Upper lobe of left lung (tissue), 6 donors: Measurements from ENCODE around the gene IQGAP1. TPM values are rescaled to one million over a fixed set of nuclear protein-coding genes. Genes with fewer than 3 reads are reported as not detected.

Source experiments
- ATAC-seq, 2 donors: fragments of 200-7000 bp; cut with Tn5 transposase; one replicate each; pipeline ENCODE4 v1.9.1; 2022; ENCODE audit warnings: mild to moderate bottlenecking in 2 of 2, moderate library complexity in 2 of 2; ENCODE audit not compliant: low FRiP score in 2 of 2
- DNase-seq, 2 donors: peaks; one replicate each; pipeline ENCODE4 v3.0.0-alpha.2; 2019 to 2020
- H3K27ac ChIP-seq, 4 donors: fragments of 200-600 bp; sonication (generic); one replicate each; pipeline ENCODE4 v1.5.1; 2016 to 2019
- H3K27me3 ChIP-seq, 4 donors: fragments of 200-600 bp; sonication (generic); one replicate each; pipeline ENCODE4 v1.5.1; 2017 to 2019
- H3K36me3 ChIP-seq, 4 donors: fragments of 200-600 bp; sonication (generic); one replicate each; pipeline ENCODE4 v1.5.1; 2016 to 2019
- H3K4me1 ChIP-seq, 4 donors: fragments of 200-600 bp; sonication (generic); one replicate each; pipeline ENCODE4 v1.5.1; 2018 to 2019
- H3K4me3 ChIP-seq, 4 donors: fragments of 200-600 bp; sonication (generic); one replicate each; pipeline ENCODE4 v1.5.1; 2017 to 2019; ENCODE audit warnings: mild to moderate bottlenecking in 2 of 4, moderate library complexity in 1 of 4
- H3K9me3 ChIP-seq, 4 donors: fragments of 200-600 bp; sonication (generic); one replicate each; pipeline ENCODE4 v1.5.1; 2018 to 2019
- EP300 ChIP-seq, 4 donors: sonication (generic); formaldehyde crosslinking; IDR thresholded peaks; one replicate each; pipeline ENCODE4 v1.5.1; 2017; ENCODE audit warnings: antibody characterized with exemption in 4 of 4, control low read depth in 2 of 4
- POLR2A ChIP-seq, 4 donors: fragments of 450-650 bp; IDR thresholded peaks; one replicate each; pipeline ENCODE4 v1.5.1; 2016 to 2017; ENCODE audit warnings: antibody characterized with exemption in 4 of 4, mild to moderate bottlenecking in 2 of 4
- POLR2AphosphoS5 ChIP-seq, 2 donors: sonication (generic); formaldehyde crosslinking; IDR thresholded peaks; one replicate each; pipeline ENCODE4 v1.5.1; 2017; ENCODE audit warnings: antibody characterized with exemption in 2 of 2
- WGBS, 2 donors: methylation state at CpG; one replicate each; pipeline ENCODE4 v1.1.5; 2017 to 2018; 5-methylcytosine and 5-hydroxymethylcytosine counted together
- total RNA-seq, 6 donors: library from RNA; depleted of rRNA in 4 of 6; stranded (reverse); fragments of >200 nt in 4 of 6; gene quantifications; one replicate each; pipeline versions ENCODE4 v1.1.0 to v1.2.1, GENCODE V29; 2016 to 2021
- TF ChIP-seq, protein P1 (sequence below), 6 experiments: fragments of 450-650 bp in 4 of 6; fragments of 200-600 bp in 2 of 6; sonication (generic) in 2 of 6; IDR thresholded peaks; one replicate each; pipeline ENCODE4 v1.5.1; 2016 to 2019; ENCODE audit warnings: antibody characterized with exemption in 6 of 6
- donor health status: DM: no; HTN: no; CAD: no; lungs with moderate emphysema.
- donor health status: DM: no; HTN: yes; CAD: no; lungs with severe emphysema.

Gene IQGAP1
- total RNA-seq, 6 donors from 2014 or later, result 216 to 502 (median 344) TPM

DNA sequence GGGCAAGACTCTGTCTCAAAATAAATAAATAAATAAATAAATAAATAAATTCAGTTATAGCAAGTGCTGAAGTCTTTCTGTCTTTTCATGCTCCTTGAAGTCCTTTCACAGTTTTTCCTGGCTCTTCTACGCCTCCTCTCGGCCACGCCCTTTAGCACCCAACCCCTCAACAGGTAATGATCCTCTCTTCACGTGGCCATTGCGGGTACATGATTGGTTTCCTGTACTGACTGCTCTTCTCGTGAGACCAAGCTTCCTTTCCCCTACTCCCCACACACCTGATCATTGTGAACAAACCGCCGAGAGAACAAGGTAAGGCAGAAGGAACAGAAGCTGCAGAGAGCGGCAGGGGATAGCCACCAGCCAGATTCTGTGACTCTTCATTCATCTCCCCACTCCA lies 38.2 kb upstream of the IQGAP1 start:
- H3K27me3 ChIP-seq, result no peaks in the 10 kb centered on the region
- H3K36me3 ChIP-seq, result no peaks in the 10 kb centered on the region
- H3K4me1 ChIP-seq, result peaks cover 4 to 10% (median 6%) of the 10 kb centered on the region in 4 donors
- H3K9me3 ChIP-seq, result no peaks in the 10 kb centered on the region
- TF ChIP-seq, protein P1, sequence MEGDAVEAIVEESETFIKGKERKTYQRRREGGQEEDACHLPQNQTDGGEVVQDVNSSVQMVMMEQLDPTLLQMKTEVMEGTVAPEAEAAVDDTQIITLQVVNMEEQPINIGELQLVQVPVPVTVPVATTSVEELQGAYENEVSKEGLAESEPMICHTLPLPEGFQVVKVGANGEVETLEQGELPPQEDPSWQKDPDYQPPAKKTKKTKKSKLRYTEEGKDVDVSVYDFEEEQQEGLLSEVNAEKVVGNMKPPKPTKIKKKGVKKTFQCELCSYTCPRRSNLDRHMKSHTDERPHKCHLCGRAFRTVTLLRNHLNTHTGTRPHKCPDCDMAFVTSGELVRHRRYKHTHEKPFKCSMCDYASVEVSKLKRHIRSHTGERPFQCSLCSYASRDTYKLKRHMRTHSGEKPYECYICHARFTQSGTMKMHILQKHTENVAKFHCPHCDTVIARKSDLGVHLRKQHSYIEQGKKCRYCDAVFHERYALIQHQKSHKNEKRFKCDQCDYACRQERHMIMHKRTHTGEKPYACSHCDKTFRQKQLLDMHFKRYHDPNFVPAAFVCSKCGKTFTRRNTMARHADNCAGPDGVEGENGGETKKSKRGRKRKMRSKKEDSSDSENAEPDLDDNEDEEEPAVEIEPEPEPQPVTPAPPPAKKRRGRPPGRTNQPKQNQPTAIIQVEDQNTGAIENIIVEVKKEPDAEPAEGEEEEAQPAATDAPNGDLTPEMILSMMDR (IDR thresholded peaks at IDR 0.05), result no peak
- TF ChIP-seq POLR2A (IDR thresholded peaks at IDR 0.05) (no peak), POLR2AphosphoS5 (IDR thresholded peaks at IDR 0.05) (no peak), EP300 (IDR thresholded peaks at IDR 0.05) (no peak)
- H3K27ac ChIP-seq, result no peak overlapping the region
- no peak overlapping the region for H3K4me3 ChIP-seq
- DNase-seq (no peak), ATAC-seq (no peak)
- WGBS, 2 donors, result 85 to 90% methylated on average over 9 of the region's 9 CpGs

DNA sequence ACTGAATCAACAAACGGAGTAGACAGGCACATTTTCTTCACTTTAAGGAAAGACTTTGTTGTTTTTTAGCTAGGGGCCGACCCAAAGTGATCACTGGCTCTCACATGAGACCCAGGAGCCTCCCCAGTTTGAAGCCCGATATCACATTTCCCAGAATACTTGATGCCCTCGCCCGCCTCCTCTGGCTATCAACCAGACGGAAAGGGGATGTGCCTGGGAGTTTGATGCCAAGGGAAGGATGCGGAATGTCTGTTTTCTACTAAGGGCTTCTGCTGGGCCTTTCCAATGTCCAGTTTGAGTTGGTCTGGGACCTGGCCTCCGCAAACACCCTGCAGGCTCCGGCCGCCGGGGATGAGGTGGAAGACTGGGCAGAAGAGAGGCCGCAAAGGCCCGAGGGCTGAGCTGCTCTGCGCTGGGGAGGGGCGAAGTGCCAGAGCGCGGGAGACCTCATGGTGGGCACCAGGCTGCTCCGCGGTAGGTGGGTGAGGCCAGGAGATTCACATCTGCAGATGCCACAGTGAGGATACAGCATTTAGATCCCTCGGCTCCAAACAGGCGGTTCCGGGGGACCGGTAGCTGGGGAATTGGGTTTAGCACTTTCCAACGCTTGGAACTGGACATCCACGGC lies 36.4 kb upstream of the IQGAP1 start:
- WGBS, 2 donors, result 32 to 47% methylated on average over 12 to 25 of the region's 25 CpGs
- peak overlapping the region in 1 of 4 donors; percentile 51 for H3K27ac ChIP-seq
- no peaks in the 10 kb centered on the region for H3K9me3 ChIP-seq
- H3K4me3 ChIP-seq, result peak overlapping the region in 3 of 4 donors; percentile 48 to 89 (median 80)
- H3K27me3 ChIP-seq, result no peaks in the 10 kb centered on the region
- TF ChIP-seq POLR2A (IDR thresholded peaks at IDR 0.05) (no peak), EP300 (IDR thresholded peaks at IDR 0.05) (no peak), POLR2AphosphoS5 (IDR thresholded peaks at IDR 0.05) (no peak)
- TF ChIP-seq, protein P1 (IDR thresholded peaks at IDR 0.05), result no peak
- ATAC-seq, result peak; percentile 16 to 23
- DNase-seq, result peak in 1 of 2 donors; percentile 72
- no peaks in the 10 kb centered on the region for H3K36me3 ChIP-seq
- H3K4me1 ChIP-seq, result peaks cover 4 to 10% (median 6%) of the 10 kb centered on the region in 4 donors

DNA sequence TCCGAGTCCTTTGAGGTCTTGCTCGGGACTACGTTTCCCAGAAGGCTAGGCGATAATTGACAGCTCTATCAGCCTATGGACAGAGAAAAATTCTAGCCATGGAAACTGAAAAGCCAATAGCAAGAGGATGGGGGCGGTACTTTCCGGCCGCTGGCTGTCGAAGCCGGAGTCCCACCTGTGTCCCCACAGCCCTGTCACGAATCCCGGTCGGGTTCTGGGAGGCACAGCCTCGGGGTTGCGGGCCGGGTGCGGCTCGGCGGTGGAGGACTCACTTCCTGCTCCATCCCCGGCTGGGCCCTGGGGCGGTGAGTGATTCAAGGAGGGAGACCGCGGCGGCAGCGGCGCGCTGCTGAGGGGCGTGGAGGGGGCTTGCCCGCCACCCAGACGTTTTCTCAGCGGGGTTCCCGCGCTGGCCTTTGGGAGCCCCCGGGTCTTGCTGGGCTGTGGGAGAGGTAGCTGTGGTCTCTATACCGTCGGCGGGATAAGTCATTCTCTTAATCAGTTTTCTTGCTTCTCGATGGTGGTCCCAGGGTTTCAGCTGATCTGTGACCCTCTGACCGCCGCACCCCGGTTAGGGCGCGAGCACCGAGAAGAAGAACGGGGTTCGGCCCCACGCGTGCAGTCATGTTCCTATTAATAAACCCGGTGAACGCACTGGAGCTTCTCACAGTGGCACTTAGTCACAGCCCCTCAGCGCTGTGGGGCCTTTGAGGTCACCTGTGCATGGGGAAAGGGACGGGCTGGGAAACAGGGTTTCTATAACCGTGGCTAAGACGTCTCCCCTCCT lies 35.7 kb upstream of the IQGAP1 start, which contains the start of gene ZNF774:
ZNF774 (plus strand) TSS at position 178 of the 787 bp plus-strand sequence. CDS start 2,377 bp downstream, outside the sequence.
- Histone ChIP-seq H3K27me3 (no peaks in the 10 kb centered on the region), H3K9me3 (no peaks in the 10 kb centered on the region), H3K4me3 (peak within 1 kb of the TSS; percentile 48 to 89 (median 67)), H3K36me3 (no peaks in the 10 kb centered on the region), H3K4me1 (peaks cover 4 to 10% (median 6%) of the 10 kb centered on the region in 4 donors), H3K27ac (peak within 1 kb of the TSS; percentile 51 to 77 (median 67))
- DNase-seq (peak; percentile 93 to 95), ATAC-seq (peak; percentile 98)
- WGBS, 2 donors, result 0% methylated on average over 8 to 47 of the region's 53 CpGs
- TF ChIP-seq EP300 (IDR thresholded peaks at IDR 0.05), result no peak
- TF ChIP-seq POLR2AphosphoS5 (IDR thresholded peaks at IDR 0.05), result peak in 1 of 2 donors; percentile 76
- peak in 3 of 4 donors; percentile 18 to 67 (median 52) for TF ChIP-seq POLR2A (IDR thresholded peaks at IDR 0.05)
- TF ChIP-seq, protein P1 (IDR thresholded peaks at IDR 0.05), result no peak

DNA sequence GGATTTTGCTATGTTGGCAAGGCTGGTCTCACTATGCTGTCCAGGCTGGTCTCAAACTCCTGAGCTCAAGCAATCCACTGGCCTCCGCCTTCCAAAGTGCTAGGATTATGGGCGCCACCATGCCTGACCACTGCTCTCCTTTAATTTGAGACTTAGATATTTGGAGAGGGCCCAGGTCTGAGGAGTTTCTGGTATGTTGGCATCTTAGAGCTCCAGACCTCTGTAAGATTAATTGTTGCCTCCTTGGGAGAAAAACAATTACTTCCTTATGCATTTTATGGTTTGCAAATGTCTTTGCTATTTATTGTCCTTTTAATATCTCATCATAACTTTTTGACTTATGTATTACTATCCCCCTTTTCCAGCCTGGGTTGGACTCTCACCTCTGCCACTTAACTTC lies 33.1 kb upstream of the IQGAP1 start:
- TF ChIP-seq, protein P1 (IDR thresholded peaks at IDR 0.05), result no peak
- TF ChIP-seq POLR2A (IDR thresholded peaks at IDR 0.05) (no peak), POLR2AphosphoS5 (IDR thresholded peaks at IDR 0.05) (no peak), EP300 (IDR thresholded peaks at IDR 0.05) (no peak)
- Histone ChIP-seq H3K36me3 (no peaks in the 10 kb centered on the region), H3K4me1 (peaks cover 4 to 10% (median 6%) of the 10 kb centered on the region in 4 donors), H3K27ac (no peak overlapping the region), H3K27me3 (no peaks in the 10 kb centered on the region), H3K9me3 (no peaks in the 10 kb centered on the region), H3K4me3 (no peak overlapping the region)
- DNase-seq (no peak), ATAC-seq (no peak)
- WGBS, 2 donors, result 97 to 100% methylated on average over 2 of the region's 2 CpGs
